OCI-LY7 (cell line): ENCODE data around the gene SNX20.

Source experiments
- EZH2phosphoT487 ChIP-seq: fragments of 200-600 bp; sonication (generic); IDR thresholded peaks from 2 replicates; pipeline ENCODE4 v1.6.1; 2018; ENCODE audit warnings: low read depth, borderline replicate concordance, mild to moderate bottlenecking, mixed run types, antibody characterized with exemption, low read length, moderate library complexity, mixed read lengths
- TF ChIP-seq, protein P1 (sequence below): fragments of 200-600 bp; sonication (generic); conservative IDR thresholded peaks from 2 replicates; pipeline ENCODE4 v1.5.1; 2014; ENCODE audit warnings: mild to moderate bottlenecking, antibody characterized with exemption, low read length, moderate library complexity, mixed read lengths

DNA sequence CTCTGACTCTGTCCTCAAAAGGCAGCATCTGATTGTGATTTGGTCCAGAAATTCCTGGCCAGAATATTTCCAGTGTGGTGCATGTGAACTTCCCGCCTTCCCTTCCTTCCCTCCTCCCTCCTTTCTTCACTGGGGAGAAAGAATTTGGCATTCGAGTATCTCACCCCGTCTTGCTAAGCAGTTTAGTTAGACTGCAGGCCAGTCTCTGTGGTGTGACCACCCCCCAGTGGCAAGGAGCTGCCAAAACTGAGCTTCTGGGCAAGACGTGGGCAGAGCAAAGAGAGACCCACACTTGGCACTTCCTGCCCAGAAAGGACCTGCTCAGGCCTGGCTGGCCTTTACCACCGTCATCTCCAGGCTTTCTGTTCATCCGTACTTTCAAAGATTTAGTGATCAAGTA lies 36.4 kb downstream of the SNX20 start:
- TF ChIP-seq, protein P1, sequence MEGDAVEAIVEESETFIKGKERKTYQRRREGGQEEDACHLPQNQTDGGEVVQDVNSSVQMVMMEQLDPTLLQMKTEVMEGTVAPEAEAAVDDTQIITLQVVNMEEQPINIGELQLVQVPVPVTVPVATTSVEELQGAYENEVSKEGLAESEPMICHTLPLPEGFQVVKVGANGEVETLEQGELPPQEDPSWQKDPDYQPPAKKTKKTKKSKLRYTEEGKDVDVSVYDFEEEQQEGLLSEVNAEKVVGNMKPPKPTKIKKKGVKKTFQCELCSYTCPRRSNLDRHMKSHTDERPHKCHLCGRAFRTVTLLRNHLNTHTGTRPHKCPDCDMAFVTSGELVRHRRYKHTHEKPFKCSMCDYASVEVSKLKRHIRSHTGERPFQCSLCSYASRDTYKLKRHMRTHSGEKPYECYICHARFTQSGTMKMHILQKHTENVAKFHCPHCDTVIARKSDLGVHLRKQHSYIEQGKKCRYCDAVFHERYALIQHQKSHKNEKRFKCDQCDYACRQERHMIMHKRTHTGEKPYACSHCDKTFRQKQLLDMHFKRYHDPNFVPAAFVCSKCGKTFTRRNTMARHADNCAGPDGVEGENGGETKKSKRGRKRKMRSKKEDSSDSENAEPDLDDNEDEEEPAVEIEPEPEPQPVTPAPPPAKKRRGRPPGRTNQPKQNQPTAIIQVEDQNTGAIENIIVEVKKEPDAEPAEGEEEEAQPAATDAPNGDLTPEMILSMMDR, result peak; percentile 41; the same call in 1 of the 2 replicates
- no peak for TF ChIP-seq EZH2phosphoT487
